HepG2 (cell line): ENCODE measurements around the gene LSM12. TPM values are rescaled to one million over a fixed set of nuclear protein-coding genes. Genes with fewer than 3 reads are reported as not detected.

Experiments
- ARID2 ChIP-seq: sonication (generic); formaldehyde crosslinking; IDR thresholded peaks from 2 replicates; pipeline ENCODE4 v1.8.1; 2022; ENCODE audit warnings: mild to moderate bottlenecking, missing genetic modification reagents, borderline replicate concordance
- CCAR2 ChIP-seq: fragments of 200-400 bp; formaldehyde crosslinking; optimal IDR thresholded peaks from 2 replicates; pipeline ENCODE3; 2018; ENCODE audit warnings: low read depth, mild to moderate bottlenecking, low read length, moderate library complexity
- CHCHD3 ChIP-seq: sonication (generic); formaldehyde crosslinking; IDR thresholded peaks from 2 replicates; pipeline ENCODE4 v1.8.0; 2022; ENCODE audit warnings: mild to moderate bottlenecking, missing genetic modification reagents, moderate library complexity
- CHD4 ChIP-seq: fragments of 200-600 bp; sonication (generic); IDR thresholded peaks from 2 replicates; pipeline ENCODE4 v1.7.0; 2017; ENCODE audit warnings: mild to moderate bottlenecking, low read length, borderline replicate concordance
- EP300 ChIP-seq, 3 experiments: sonication (generic) in 1 of 3; formaldehyde crosslinking in 1 of 3; IDR thresholded peaks; 2 replicates each; pipeline versions ENCODE4 v1.5.1 to v1.6.1; 2011 to 2020; ENCODE audit warnings: low read depth in 2 of 3, low read length in 2 of 3, borderline replicate concordance in 1 of 3, improper control_type of control experiment in 1 of 3, mild to moderate bottlenecking in 1 of 3, missing genetic modification reagents in 1 of 3, moderate library complexity in 1 of 3
- GTF2F1 ChIP-seq: fragments of 150-350 bp; IDR thresholded peaks from 2 replicates; pipeline ENCODE4 v1.6.1; 2014; ENCODE audit warnings: low read length
- HNRNPUL1 ChIP-seq: fragments of 200-400 bp; formaldehyde crosslinking; IDR thresholded peaks from 2 replicates; pipeline ENCODE4 v1.6.1; 2017; ENCODE audit warnings: low read depth, mild to moderate bottlenecking, low read length, moderate library complexity
- KLF13 ChIP-seq: sonication (generic); formaldehyde crosslinking; IDR thresholded peaks from 2 replicates; pipeline ENCODE4 v1.4.0; 2020; ENCODE audit warnings: mild to moderate bottlenecking, missing genetic modification reagents
- KLF9 ChIP-seq: IDR thresholded peaks from 2 replicates; pipeline ENCODE4 v1.6.1; 2016; ENCODE audit warnings: low read depth
- MXI1 ChIP-seq: IDR thresholded peaks from 3 replicates; pipeline ENCODE4 v1.6.1; 2012; ENCODE audit warnings: low read depth, low read length, inconsistent platforms, borderline replicate concordance
- NFATC3 ChIP-seq: sonication (generic); formaldehyde crosslinking; IDR thresholded peaks from 2 replicates; pipeline ENCODE4 v1.5.1; 2020; ENCODE audit warnings: mild to moderate bottlenecking, missing genetic modification reagents
- PITX1 ChIP-seq: sonication (generic); formaldehyde crosslinking; IDR thresholded peaks from 2 replicates; pipeline ENCODE4 v1.5.1; 2020; ENCODE audit warnings: mild to moderate bottlenecking, missing genetic modification reagents
- SP4 ChIP-seq: sonication (generic); formaldehyde crosslinking; IDR thresholded peaks from 2 replicates; pipeline ENCODE4 v1.8.1; 2023; ENCODE audit warnings: mild to moderate bottlenecking, missing genetic modification reagents
- SP5 ChIP-seq: IDR thresholded peaks from 2 replicates; pipeline ENCODE4 v1.6.1; 2016; ENCODE audit warnings: low read depth, borderline replicate concordance
- XBP1 ChIP-seq: sonication (generic); formaldehyde crosslinking; IDR thresholded peaks from 2 replicates; pipeline ENCODE4 v1.5.0; 2020; ENCODE audit warnings: missing genetic modification reagents
- ZNF121 ChIP-seq: sonication (generic); formaldehyde crosslinking; IDR thresholded peaks from 2 replicates; pipeline ENCODE4 v1.5.0; 2020; ENCODE audit warnings: mild to moderate bottlenecking, missing genetic modification reagents
- ZNF17 ChIP-seq: sonication (generic); formaldehyde crosslinking; IDR thresholded peaks from 2 replicates; pipeline ENCODE4 v1.5.0; 2020; ENCODE audit warnings: mild to moderate bottlenecking, missing genetic modification reagents
- ZNF225 ChIP-seq: sonication (generic); formaldehyde crosslinking; IDR thresholded peaks from 2 replicates; pipeline ENCODE4 v1.4.0; 2020; ENCODE audit warnings: mild to moderate bottlenecking, missing genetic modification reagents
- ZNF263 ChIP-seq: sonication (generic); formaldehyde crosslinking; IDR thresholded peaks from 2 replicates; pipeline ENCODE4 v1.4.0; 2020; ENCODE audit warnings: missing genetic modification reagents
- ZNF367 ChIP-seq: sonication (generic); formaldehyde crosslinking; IDR thresholded peaks from 2 replicates; pipeline ENCODE4 v1.4.0; 2020; ENCODE audit warnings: missing genetic modification reagents, borderline replicate concordance
- ZNF569 ChIP-seq: sonication (generic); formaldehyde crosslinking; IDR thresholded peaks from 2 replicates; pipeline ENCODE4 v1.5.0; 2020; ENCODE audit warnings: mild to moderate bottlenecking, missing genetic modification reagents, moderate library complexity, borderline replicate concordance
- ZNF761 ChIP-seq: sonication (generic); formaldehyde crosslinking; conservative IDR thresholded peaks from 2 replicates; pipeline ENCODE4 v1.4.0; 2020; ENCODE audit warnings: mild to moderate bottlenecking, missing genetic modification reagents
- ZNF788 ChIP-seq: sonication (generic); formaldehyde crosslinking; IDR thresholded peaks from 2 replicates; pipeline ENCODE4 v1.5.0; 2020; ENCODE audit warnings: mild to moderate bottlenecking, missing genetic modification reagents, borderline replicate concordance
- ZNF83 ChIP-seq: sonication (generic); formaldehyde crosslinking; IDR thresholded peaks from 2 replicates; pipeline ENCODE4 v1.4.0; 2020; ENCODE audit warnings: missing genetic modification reagents, mild to moderate bottlenecking, borderline replicate concordance
- ZSCAN20 ChIP-seq: sonication (generic); formaldehyde crosslinking; IDR thresholded peaks from 2 replicates; pipeline ENCODE4 v1.4.0; 2020; ENCODE audit warnings: missing genetic modification reagents, mild to moderate bottlenecking, borderline replicate concordance
- polyA plus RNA-seq, 8 experiments: library from polyadenylated mRNA; depleted of rRNA in 3 of 8; stranded (reverse) in 7 of 8; unstranded in 1 of 8; fragments of >200 nt; fragmentation: Illumina TruSeq in 4 of 8; extraction: Trizol in 4 of 8; gene quantifications; 2 replicates each; pipeline versions ENCODE4 v1.2.1 to v1.2.3, GENCODE V29; 2011 to 2016; ENCODE audit warnings: low read depth in 4 of 8, missing spikeins in 1 of 8, mixed read lengths in 1 of 8; ENCODE audit not compliant: insufficient read depth in 1 of 8
- total RNA-seq, 5 experiments: library from RNA; depleted of rRNA; stranded (reverse); fragments of >200 nt; fragmentation: Illumina TruSeq; extraction: Trizol; gene quantifications; 2 replicates each; pipeline ENCODE4 v1.2.3, GENCODE V29; 2016; ENCODE audit warnings: low read depth in 1 of 5
- TF ChIP-seq, protein P1 (sequence below): IDR thresholded peaks from 2 replicates; pipeline ENCODE4 v1.6.1; 2016; ENCODE audit warnings: missing compliant biosample characterization, missing genetic modification reagents, borderline replicate concordance
- TF ChIP-seq, protein P2 (sequence below): sonication (generic); formaldehyde crosslinking; conservative IDR thresholded peaks from 2 replicates; pipeline ENCODE4 v1.8.1; 2023; ENCODE audit warnings: missing genetic modification reagents
- TF ChIP-seq, protein P3 (sequence below): sonication (generic); formaldehyde crosslinking; IDR thresholded peaks from 2 replicates; pipeline ENCODE4 v1.5.0; 2020; ENCODE audit warnings: missing genetic modification reagents

Gene LSM12
- total and polyA plus RNA-seq, 2 of the 13 experiments (the other 11 are each of a cell fraction or from before 2014, with no cell fraction given) = 52.8 to 55.7 TPM

DNA sequence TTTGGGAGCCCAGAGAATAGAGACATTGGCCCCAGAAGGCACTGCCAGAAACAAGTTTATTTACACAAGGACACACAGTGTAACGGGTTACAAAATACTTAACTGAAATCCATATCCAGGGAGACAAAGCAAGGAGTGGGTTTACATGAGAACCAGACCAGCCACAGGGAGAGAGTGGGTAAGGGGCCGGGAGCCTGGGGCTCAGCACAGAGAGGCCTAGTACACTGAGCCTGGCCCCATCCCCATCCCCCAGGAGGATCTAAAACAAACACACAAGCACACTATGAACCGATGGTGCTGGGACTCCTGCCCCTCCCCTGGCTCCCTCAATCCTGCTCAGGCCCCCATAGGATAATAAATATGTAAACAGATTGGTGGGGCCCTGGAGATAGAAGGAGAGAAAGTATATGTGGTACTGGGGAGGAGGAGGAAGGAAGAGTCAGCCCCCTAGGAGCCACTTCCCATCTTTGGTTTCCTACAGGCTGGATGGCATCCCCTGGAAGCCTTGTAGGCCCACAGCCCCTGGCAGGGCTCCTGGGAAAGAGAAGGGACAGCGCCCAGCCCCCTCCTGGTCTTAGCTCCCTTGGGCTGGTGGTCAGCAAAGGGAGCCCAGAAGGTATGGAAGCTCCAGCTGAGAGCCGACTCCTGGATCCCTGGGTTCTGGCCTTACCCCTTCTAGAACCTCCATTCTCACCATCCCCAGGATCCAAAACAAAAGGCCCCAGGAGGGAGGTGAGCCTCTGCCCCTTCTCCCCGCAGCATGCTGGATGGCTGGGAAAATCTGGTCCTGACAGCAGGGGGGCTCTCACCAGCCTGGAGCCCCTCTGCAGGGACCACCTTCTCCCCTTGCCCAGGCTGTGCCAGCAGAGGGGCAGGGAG is 10.5 kb upstream of the LSM12 start (continued):
- TF ChIP-seq, protein P1, sequence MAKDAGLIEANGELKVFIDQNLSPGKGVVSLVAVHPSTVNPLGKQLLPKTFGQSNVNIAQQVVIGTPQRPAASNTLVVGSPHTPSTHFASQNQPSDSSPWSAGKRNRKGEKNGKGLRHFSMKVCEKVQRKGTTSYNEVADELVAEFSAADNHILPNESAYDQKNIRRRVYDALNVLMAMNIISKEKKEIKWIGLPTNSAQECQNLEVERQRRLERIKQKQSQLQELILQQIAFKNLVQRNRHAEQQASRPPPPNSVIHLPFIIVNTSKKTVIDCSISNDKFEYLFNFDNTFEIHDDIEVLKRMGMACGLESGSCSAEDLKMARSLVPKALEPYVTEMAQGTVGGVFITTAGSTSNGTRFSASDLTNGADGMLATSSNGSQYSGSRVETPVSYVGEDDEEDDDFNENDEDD (CRISPR knock-in tag) = no peak
- no peak for TF ChIP-seq GTF2F1
- TF ChIP-seq, protein P2, sequence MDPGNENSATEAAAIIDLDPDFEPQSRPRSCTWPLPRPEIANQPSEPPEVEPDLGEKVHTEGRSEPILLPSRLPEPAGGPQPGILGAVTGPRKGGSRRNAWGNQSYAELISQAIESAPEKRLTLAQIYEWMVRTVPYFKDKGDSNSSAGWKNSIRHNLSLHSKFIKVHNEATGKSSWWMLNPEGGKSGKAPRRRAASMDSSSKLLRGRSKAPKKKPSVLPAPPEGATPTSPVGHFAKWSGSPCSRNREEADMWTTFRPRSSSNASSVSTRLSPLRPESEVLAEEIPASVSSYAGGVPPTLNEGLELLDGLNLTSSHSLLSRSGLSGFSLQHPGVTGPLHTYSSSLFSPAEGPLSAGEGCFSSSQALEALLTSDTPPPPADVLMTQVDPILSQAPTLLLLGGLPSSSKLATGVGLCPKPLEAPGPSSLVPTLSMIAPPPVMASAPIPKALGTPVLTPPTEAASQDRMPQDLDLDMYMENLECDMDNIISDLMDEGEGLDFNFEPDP (CRISPR knock-in tag) = 0 out of 2 replicates have a peak, but pooled peaks have one; percentile 39
- TF ChIP-seq ZNF367 (CRISPR knock-in tag) = no peak
- TF ChIP-seq ZNF569 = no peak
- no peak for TF ChIP-seq SP4 (CRISPR knock-in tag)
- TF ChIP-seq CCAR2 = no peak
- TF ChIP-seq KLF13 (CRISPR knock-in tag) = no peak
- TF ChIP-seq ZNF17 (CRISPR knock-in tag) = no peak
- no peak for TF ChIP-seq ZNF225 (CRISPR knock-in tag)
- TF ChIP-seq KLF9 (CRISPR knock-in tag) = no peak
- TF ChIP-seq MXI1 = no peak
- no peak for TF ChIP-seq HNRNPUL1
- no peak for TF ChIP-seq ZNF83 (CRISPR knock-in tag)
- TF ChIP-seq ARID2 (CRISPR knock-in tag) = no peak
- TF ChIP-seq SP5 (CRISPR knock-in tag) = peak; percentile 52; the same call in 1 of the 2 replicates
- TF ChIP-seq ZSCAN20 (CRISPR knock-in tag) = 0 out of 2 replicates have a peak, but pooled peaks have one; percentile 42
- no peak for TF ChIP-seq ZNF121 (CRISPR knock-in tag)
- TF ChIP-seq, protein P3, sequence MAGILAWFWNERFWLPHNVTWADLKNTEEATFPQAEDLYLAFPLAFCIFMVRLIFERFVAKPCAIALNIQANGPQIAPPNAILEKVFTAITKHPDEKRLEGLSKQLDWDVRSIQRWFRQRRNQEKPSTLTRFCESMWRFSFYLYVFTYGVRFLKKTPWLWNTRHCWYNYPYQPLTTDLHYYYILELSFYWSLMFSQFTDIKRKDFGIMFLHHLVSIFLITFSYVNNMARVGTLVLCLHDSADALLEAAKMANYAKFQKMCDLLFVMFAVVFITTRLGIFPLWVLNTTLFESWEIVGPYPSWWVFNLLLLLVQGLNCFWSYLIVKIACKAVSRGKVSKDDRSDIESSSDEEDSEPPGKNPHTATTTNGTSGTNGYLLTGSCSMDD (CRISPR knock-in tag) = no peak
- TF ChIP-seq PITX1 = peak; percentile 60; the same call in 1 of the 2 replicates
- TF ChIP-seq CHCHD3 (CRISPR knock-in tag) = no peak
- TF ChIP-seq ZNF263 (CRISPR knock-in tag) = peak; percentile 47
- no peak; the same call in 1 of the 2 replicates for TF ChIP-seq ZNF788
- no peak for TF ChIP-seq ZNF761
- no peak for TF ChIP-seq EP300 (IDR thresholded peaks at IDR 0.05; ENCODE audit: low read depth in 2 of 2, low read length in 2 of 2)
- TF ChIP-seq EP300 (CRISPR knock-in tag; IDR thresholded peaks at IDR 0.05; ENCODE audit: borderline replicate concordance) = no peak
- TF ChIP-seq CHD4 = no peak
- TF ChIP-seq XBP1 = no peak
- no peak for TF ChIP-seq NFATC3 (CRISPR knock-in tag)
